ENCODE data around the gene CYP27A1.

Gene CYP27A1

GRCh38 chr2:218812096-218812815 is 30.3 kb downstream of the CYP27A1 start:
- DNase-seq, result no peak

DNA sequence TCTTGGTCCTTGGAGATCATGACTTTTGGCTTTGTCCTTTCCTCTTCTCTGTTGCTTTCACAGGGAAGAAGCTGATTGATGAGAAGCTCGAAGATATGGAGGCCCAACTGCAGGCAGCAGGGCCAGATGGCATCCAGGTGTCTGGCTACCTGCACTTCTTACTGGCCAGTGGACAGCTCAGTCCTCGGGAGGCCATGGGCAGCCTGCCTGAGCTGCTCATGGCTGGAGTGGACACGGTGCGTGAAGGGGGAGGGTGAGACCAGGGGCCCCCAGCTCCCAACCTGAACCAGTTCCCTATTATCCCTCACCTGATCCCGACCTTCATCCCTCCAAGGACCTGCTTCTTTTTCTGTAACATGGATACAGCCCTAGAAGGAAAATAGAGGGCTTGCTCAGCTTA is 30.9 kb downstream of the CYP27A1 start:
- no peak for DNase-seq

DNA sequence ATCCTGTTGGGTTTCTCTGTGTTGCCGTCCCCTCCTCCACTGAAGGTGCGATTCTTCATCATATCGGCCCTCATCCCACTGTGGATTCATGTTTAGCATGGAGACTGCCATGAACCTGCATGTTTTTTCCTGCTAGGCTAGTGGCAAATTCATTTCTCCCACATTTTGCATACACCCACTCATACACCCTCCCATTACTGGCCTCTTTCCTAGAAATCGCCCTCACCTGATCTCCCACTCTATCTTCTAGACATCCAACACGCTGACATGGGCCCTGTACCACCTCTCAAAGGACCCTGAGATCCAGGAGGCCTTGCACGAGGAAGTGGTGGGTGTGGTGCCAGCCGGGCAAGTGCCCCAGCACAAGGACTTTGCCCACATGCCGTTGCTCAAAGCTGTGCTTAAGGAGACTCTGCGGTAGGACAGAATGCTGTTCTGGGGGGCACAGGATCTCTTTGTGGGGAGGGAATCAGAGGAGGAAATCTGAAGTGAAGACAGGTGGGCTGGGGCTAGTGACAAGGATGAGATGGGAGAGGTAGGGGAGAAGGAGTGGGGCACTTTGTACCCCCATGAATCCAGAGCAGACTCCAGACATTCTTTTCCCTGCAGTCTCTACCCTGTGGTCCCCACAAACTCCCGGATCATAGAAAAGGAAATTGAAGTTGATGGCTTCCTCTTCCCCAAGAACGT is 32.0 kb downstream of the CYP27A1 start:
- no peak for DNase-seq

DNA sequence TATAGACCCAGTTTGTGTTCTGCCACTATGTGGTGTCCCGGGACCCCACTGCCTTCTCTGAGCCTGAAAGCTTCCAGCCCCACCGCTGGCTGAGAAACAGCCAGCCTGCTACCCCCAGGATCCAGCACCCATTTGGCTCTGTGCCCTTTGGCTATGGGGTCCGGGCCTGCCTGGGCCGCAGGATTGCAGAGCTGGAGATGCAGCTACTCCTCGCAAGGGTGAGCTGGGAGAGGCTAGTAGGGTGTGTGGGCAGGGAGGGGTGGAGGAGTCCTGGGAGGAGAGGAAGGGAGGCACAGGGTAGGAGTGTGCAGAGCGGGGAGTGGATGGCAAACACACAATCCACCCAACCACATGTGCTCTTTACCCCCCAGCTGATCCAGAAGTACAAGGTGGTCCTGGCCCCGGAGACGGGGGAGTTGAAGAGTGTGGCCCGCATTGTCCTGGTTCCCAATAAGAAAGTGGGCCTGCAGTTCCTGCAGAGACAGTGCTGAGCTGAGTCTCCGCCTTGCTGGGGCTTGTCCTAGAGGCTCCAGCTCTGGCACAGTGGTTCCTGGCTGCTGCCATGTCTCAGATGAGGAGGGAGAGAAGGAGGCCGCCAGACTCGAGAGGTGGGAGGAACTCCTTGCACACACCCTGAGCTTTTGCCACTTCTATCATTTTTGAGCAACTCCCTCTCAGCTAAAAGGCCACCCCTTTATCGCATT is 32.7 kb downstream of the CYP27A1 start:
- no peak for DNase-seq

GRCh38 chr2:218815244-218815637 is 33.3 kb downstream of the CYP27A1 start:
- DNase-seq, result no peak

- no peak for DNase-seq
Measured at GRCh38 chr2:218815649-218816048, 33.7 kb downstream of the CYP27A1 start.

GRCh38 chr2:218816561-218817011 is 34.6 kb downstream of the CYP27A1 start:
- no peak for DNase-seq

DNA sequence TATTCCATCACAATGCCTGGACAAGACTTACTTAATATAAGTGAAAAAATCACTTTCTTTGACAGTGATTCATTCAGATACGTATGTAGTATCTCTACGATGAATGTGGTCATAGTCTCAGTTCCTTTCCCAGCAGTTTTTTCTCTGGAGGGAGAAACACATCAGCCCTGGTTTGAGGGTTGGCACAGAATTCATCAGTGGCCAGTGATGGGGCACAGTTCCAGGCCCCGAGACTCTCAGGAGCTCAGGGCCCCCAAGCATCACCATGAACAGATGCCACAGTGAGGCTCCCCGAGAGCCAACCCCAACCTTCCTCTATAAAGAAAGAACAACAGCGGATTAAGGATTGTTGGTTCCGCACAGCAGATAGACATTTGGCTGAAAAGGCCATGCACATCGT is 37.1 kb downstream of the CYP27A1 start:
- no peak for DNase-seq

DNA sequence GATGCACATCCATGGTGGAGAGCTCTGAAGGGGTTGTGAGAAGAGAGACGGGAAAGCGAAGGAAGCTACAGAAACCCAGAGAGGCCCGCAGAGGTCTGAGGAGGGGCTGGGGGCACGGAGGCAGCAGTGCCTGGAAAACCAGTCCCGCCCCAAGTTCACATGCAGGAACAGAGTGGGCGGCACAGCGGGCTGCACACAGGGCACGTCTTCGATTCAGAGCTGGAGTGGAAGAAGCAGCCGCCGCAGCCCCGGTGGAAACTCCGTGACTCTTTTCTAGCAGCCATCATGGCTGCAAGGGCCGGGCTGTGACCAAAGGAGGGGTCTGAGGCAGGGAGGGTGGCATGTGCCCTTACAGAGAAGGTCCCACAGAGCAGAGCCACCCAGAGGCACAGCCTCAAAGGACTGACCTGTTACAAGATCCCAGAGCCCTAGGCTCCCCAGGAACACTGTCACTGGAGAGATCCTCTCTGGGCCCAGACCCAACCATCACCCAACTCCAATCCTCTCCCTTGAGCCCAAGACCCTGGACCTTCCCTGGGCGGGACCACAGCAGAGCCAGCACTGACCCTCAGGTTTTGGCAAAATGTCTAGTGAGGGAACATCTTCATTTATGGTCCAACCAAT is 38.9 kb downstream of the CYP27A1 start:
- DNase-seq, result no peak

DNA sequence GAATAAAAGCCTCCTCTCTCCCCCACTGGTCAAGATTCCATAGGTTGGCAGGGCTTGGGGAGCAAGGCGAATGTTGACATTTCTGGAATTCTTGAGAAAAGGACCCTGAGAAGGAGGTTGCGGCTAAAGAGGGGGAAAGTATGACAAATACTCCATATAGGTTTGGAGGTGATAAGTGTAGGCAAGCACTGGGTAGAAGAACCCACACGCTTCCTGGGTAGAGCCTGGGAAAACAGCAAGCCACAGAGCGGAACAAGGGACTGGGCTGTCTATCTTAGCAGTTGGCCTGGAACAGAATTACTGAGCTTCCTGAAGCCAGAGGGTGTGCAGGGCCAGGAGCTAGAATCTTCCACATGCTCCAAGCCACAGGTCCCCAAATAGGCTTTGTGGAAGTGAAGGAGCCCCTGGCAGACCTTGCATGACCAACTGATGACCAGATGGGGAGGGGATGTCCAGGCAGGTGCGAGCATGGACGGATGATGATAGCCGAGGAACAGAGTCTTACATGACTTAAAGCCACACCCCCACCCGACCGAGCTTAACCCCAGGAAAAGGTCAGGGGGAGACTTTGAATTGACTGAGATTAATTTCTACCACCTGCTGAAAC is 39.8 kb downstream of the CYP27A1 start:
- DNase-seq, result no peak

DNA sequence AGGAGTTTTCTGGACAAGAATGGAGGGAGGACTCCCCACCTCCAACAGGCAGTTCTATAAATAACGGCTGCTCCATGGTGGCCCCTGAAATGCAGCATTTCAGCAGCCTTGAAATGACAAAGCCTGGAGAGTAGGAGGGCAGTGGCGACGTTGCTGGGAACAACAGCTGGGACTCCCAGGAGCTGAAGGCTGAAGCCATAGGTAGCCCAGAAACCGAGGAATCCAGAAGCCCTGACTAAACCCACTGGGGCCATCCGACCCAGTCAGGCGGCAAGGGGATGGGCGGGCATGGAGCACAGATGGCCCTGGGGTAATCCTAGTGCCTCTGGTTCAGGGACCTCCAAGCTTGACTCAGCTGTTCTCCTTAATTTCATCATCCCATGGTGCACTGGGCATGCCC is 40.7 kb downstream of the CYP27A1 start:
- no peak for DNase-seq

- no peak for DNase-seq
Measured at GRCh38 chr2:218823196-218823855, 41.4 kb downstream of the CYP27A1 start.

- no peak for DNase-seq
Measured at GRCh38 chr2:218824004-218824403, 42.1 kb downstream of the CYP27A1 start.

DNA sequence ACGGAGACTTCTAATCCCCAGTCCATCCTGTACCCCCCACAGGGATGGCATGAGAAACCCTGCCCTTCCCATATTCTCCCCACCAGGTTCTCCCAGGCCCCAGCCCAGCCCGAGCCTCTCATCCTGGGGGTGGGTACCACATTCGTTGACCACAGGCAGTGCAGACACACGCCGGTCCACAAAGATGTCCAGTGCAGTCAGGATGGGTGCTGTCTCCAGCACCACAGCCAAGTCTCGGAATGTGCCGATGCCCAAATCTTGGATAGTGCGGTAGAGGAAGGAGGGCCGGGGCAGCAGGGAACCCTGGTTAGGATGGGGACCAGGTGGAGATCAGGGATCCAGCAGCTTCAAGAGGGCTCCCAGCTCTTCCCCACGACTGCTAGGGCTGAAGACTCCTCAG is 44.8 kb downstream of the CYP27A1 start:
- DNase-seq, result no peak

DNA sequence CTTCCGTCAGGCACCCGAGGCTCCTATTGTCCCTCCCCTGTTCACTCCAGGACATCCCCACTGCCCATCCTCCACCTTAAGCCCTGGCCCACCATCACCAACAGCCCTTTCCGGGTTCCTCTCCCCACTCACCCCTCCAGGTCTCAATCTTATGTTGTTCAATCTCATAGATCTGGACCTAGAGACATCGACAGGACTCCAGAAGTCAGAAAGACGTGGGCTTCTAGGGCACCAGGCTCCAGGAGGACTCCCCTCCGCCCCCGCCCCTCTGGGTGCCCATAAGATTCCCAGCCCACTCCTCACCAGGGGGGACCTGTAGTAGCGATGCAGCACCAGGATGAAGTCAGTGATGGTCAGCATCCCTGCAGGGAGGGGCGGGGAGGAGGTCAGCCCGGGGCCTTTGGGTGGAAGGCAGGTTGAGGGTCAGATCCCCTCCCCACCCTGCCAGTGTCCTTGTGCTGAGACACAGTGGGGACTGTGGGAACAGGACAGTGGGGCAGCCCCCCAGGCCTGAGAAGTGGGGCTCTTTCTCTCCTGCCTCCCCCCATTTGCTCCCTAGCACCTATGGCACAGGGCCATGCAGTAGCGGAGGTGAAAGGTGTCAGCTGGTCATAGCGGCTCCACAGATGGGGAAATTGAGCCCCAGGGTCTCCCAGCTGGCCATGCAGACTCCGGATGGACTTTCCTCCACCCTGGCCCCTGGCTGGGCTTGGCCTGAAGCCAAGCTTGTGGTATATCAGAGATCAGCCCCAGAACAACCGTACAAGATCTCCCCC is 45.9 kb downstream of the CYP27A1 start:
- no peak for DNase-seq

GRCh38 chr2:218828477-218828778 is 46.5 kb downstream of the CYP27A1 start:
- no peak for DNase-seq

- DNase-seq, result no peak
Measured at GRCh38 chr2:218829868-218830451, 48.0 kb downstream of the CYP27A1 start.

GRCh38 chr2:218830526-218831306 is 48.8 kb downstream of the CYP27A1 start:
- DNase-seq, result no peak

- no peak for DNase-seq
Measured at GRCh38 chr2:218831378-218831990, 49.5 kb downstream of the CYP27A1 start, which contains the start of gene PRKAG3. Gene PRKAG3, minus strand, starts transcription at chr2:218831803.

DNA sequence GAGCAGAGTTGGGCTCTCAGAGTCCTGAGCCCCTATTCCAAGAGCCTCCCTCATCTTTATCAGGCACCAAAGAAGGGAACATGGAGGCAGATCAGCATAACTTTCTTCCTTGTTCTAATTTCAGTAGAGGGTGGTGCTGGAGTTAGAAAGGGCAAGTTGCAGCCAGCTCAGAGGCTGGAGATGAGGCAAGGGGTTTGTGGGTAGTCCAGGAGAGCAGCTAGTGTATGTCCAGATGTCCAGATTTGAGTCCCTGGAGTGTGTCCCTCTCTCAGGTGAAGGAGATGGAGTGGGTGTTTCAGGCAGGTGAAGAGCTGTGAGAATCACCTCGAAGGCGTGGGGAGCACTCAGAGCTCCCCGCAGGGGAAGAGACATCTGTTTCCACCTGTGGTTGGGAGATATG is 50.1 kb downstream of the CYP27A1 start:
- DNase-seq, result no peak

All from stimulated activated CD4-positive, alpha-beta T cell treated with anti-CD3 and anti-CD28 coated beads, Interleukin-2, amount 100 ng/mL, for 24 hours (primary cell).